HL-60 (cell line): Measurements from ENCODE around the gene FBXO27.

Source experiments
- DNase-seq, 2 experiments: peaks; one replicate each; pipeline ENCODE4 v3.0.0-alpha.2; 2010 to 2020; ENCODE audit warnings: low read depth in 1 of 2, low spot score in 1 of 2
- H3K27ac ChIP-seq: fragments of 250-450 bp; sonication (Bioruptor Pico); replicated peaks from 2 replicates; pipeline ENCODE4 v1.5.1; 2020; ENCODE audit warnings: mild to moderate bottlenecking, moderate library complexity
- H3K27me3 ChIP-seq: fragments of 250-450 bp; sonication (Bioruptor Pico); 2 replicates; pipeline ENCODE4 v1.5.1; 2021; ENCODE audit warnings: mild to moderate bottlenecking, moderate library complexity; ENCODE audit not compliant: insufficient read depth, poor library complexity, severe bottlenecking
- H3K4me3 ChIP-seq: replicated peaks from 2 replicates; pipeline ENCODE4 v1.5.1; 2011; ENCODE audit warnings: mild to moderate bottlenecking, control low read depth, low read length; ENCODE audit not compliant: insufficient read depth
- CTCF ChIP-seq: IDR thresholded peaks from one replicate; pipeline ENCODE4 v1.5.1; 2011; ENCODE audit warnings: low read length, control low read depth, inconsistent platforms; ENCODE audit not compliant: insufficient read depth
- GABPA ChIP-seq: IDR thresholded peaks from 2 replicates; pipeline ENCODE4 v1.6.1; 2012; ENCODE audit warnings: low read depth
- POLR2AphosphoS5 ChIP-seq: IDR thresholded peaks from 2 replicates; pipeline ENCODE4 v1.6.1; 2012; ENCODE audit warnings: low read depth
- REST ChIP-seq: IDR thresholded peaks from 2 replicates; pipeline ENCODE4 v1.6.1; 2012; ENCODE audit warnings: low read depth; ENCODE audit not compliant: insufficient replicate concordance
- SPI1 ChIP-seq: IDR thresholded peaks from 2 replicates; pipeline ENCODE4 v1.6.1; 2012; ENCODE audit warnings: low read depth, mild to moderate bottlenecking, borderline replicate concordance

Gene FBXO27

GRCh38 chr19:39038098-39038497 lies 5.7 kb upstream of the FBXO27 start:
- Histone ChIP-seq H3K27ac (no peak overlapping the region), H3K4me3 (no peak overlapping the region), H3K27me3 (peaks cover 11% of the 10 kb centered on the region)
- no peak for TF ChIP-seq POLR2AphosphoS5
- no peak for TF ChIP-seq GABPA
- no peak for TF ChIP-seq SPI1
- TF ChIP-seq REST = no peak
- no peak for TF ChIP-seq CTCF
- DNase-seq = no peak

- no peak for DNase-seq
- no peak overlapping the region for H3K4me3 ChIP-seq
- no peak overlapping the region for H3K27ac ChIP-seq
- TF ChIP-seq REST (no peak), GABPA (no peak), POLR2AphosphoS5 (no peak), CTCF (no peak), SPI1 (no peak)
- H3K27me3 ChIP-seq = peaks cover 19% of the 10 kb centered on the region
Measured at GRCh38 chr19:39037194-39037593, 4.8 kb upstream of the FBXO27 start.

- no peak overlapping the region for H3K27ac ChIP-seq
- H3K27me3 ChIP-seq = peaks cover 24% of the 10 kb centered on the region
- DNase-seq = no peak
- H3K4me3 ChIP-seq = no peak overlapping the region
- no peak for TF ChIP-seq CTCF
- no peak for TF ChIP-seq GABPA
- no peak for TF ChIP-seq SPI1
- TF ChIP-seq POLR2AphosphoS5 = no peak
Measured at GRCh38 chr19:39036581-39036980, 4.2 kb upstream of the FBXO27 start.

- H3K27me3 ChIP-seq = peaks cover 34% of the 10 kb centered on the region
- TF ChIP-seq GABPA (no peak), POLR2AphosphoS5 (no peak)
- peak overlapping the region; percentile 32 for H3K4me3 ChIP-seq
- no peak overlapping the region for H3K27ac ChIP-seq
- DNase-seq = peak; percentile 22 to 38
Measured at GRCh38 chr19:39031368-39032062, 834 bp downstream of the FBXO27 start.
